ENCODE data around the gene DIPK2B.

The DIPK2B gene, protein sequence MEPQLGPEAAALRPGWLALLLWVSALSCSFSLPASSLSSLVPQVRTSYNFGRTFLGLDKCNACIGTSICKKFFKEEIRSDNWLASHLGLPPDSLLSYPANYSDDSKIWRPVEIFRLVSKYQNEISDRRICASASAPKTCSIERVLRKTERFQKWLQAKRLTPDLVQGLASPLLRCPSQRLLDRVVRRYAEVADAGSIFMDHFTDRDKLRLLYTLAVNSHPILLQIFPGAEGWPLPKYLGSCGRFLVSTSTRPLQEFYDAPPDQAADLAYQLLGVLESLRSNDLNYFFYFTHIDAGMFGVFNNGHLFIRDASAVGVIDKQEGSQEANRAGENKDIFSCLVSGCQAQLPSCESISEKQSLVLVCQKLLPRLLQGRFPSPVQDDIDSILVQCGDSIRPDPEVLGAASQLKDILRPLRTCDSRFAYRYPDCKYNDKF

DNA sequence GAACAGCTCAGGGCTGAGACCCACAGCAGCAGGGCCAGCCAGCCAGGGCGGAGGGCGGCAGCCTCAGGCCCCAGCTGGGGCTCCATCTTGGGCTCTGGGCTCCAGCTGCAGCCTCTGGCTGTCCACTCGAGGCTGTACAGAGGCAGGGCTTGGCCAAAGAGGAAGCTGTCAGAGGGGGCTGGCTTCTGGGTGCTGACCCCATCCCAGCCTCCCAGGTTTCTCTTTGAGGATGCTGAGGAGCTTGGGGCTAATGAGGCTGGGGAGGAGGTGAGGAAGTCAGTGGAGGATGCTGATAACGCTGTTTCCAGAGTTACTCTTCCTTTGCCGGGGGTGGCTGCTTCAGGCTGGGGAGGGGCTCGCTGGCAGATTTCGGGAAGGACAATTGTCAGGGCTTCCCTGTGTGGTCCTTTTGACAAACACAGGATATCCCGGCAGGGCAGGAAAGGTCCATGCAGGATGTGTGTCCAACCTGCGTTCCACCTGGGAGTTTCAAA lies at the start of gene DIPK2B:
TSS of gene DIPK2B (minus strand) at position 136 of the 494 bp plus-strand sequence. CDS start at position 86, 50 bp downstream.
- no peak for DNase-seq

DNA sequence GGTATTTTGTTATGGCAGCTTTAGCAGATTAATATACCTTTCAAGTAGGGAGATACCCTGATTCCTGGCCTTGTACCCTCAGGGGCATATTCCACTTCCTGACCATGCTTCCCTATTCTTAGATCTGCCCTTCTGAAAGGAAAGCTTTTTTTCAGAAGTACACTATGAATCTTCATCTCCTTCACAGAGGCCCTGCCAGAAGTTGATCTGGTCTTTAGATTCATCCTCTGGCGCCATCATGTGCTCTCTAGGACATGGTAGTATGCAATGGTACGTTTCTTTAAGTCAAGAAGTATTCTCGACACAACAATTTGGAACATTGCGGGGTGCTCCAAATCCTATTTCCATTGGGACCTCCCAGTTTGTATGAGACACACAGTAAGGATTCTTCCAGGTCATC lies 39.6 kb upstream of the DIPK2B start:
- DNase-seq = no peak

DNA sequence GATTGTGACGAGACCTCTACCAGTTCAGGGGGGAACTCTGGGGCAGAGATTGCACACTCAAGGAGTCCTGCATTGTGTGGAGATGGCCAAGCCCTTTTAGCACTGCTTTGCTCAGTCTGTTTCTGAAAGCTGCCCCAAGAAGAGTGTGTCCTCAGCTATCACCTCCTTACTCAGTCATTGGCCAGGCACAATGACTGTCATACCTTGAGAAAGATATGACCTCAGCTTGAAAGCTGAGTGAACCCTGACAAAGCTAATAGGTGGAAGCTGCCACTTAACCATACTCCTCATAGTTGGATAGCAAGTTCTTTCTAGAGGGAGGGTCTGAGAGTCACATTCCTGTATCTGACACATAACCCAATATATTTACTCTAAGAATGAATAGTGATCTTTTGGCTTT lies 37.8 kb upstream of the DIPK2B start:
- DNase-seq = no peak

DNA sequence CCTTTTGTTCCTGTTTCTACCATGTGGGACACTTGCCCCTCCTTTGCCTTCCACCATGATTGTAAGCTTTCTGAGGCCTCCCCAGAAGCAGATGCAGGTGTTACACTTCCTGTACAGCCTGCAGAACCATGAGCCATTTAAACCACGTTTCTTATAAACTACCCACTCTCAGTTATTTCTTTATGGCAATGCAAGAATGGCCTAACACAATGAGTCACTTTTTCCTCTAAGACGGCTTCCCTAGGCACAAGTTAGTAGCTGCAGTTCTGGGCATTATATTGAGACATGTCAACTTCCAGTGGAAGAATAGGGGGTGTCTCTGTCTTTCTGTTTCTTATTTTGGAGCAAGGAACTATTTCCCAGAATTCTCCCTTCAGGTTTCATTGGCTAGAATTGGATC lies 32.9 kb upstream of the DIPK2B start:
- no peak for DNase-seq

DNA sequence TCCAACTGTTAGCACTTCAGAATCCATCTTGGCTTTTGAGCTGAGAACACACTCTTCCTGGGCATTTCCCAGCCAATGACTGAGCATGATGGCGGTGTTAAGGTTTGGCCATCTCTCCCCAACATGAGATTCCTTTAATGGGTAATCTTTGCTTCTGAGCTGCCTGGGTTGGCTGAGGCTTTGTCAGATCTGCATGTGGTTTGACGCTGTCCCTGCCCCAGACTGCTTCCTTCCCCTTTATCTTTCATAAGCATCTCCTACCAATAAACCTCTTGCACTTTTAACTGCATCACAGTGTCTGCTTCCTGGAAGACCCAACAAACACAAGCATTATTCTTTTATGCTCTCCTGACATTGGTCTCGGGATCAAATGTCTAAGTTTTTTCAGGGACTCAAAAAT lies 31.5 kb upstream of the DIPK2B start:
- no peak for DNase-seq

DNA sequence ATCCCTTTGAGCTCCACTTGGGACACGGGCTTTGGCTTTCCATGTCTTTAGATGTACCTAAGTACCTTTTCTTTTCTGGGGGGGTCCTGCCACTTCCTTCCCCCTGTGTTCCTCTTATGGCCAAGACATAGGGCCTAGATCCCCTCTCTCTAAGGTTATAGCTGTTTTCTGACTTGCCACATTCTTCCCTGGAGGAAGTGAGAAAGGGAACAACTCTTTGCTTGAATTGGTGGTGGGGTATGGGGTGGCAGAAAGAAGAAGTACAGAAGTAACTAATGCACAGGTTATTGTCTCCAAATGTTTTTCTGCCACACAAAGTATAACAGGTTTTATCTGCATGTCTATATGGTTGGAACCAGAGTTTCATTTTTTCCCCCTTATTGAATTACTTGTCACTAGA lies 29.7 kb upstream of the DIPK2B start:
- DNase-seq = no peak

DNA sequence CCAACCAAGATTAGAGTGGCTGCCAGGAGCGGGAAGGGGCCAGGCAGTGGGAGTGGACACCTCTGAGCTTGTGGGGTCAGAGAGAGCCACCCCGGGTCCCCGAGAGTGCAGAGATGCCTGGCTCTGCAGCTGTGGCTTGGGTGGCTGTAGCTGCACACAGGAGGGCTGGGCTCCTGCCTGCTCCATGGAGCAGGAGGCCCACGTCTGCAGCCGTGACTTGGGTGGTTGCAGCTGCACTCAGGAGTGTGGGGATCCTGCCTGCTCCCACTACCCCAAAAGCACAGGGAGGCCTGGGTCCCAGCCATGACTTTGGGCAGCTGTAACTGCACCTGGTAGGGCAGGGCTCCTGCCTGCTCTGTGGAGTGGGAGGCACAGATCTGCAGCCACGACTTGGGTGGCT lies 28.7 kb upstream of the DIPK2B start:
- DNase-seq = no peak

DNA sequence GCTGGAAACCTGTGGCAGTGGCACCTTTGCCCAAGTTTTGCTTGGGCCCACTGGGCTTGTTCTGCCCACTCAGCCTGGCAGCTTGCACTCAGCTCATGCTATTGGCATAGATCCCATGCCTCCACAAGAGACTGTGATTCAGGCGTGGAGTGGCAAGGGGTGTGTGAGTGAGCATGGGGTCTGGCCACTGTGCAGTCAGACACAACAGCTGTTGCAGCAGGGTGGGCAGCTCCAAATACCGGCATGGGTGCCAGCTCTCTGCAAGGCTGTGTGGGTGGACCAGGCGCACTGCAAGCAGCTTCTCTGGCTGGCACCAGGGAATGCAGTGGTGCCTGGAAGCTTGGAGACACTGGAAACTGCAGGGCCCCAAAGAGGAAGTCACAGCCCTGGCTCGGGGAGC lies 27.4 kb upstream of the DIPK2B start:
- no peak for DNase-seq

DNA sequence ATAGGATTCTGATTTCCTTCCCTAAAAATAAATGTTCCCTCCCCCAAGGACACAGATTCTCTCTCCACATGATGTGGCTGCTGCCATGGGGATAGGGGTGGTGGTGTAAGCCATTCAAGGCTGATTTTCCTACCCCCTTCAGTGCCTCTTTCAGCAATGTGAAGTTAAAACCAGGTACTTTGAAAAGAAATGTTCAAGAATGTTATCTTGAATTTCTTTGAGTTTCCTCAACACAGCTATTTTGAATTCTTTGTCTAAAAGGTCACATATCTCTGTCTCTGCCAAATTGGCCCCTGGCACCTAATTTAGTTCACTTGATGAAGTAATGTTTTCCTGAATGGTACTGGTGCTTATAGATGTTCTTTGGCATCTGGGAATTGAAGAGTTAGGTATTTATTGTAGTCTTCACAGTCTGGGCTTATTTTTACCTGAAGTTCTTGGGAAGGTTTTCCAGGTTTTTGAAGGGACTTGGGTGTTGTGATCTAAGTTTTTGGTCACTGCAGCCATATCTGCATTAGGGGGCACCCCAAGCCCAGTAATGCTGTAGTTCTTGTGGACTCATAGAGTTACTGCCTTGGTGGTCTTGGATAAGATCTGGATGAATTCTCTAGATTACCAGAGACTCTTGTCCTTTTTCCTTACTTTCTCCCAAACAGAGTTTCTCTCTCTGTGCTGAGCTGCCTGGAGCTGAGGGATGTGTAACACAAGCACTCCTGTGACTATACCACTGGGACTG lies 7.6 kb upstream of the DIPK2B start:
- DNase-seq = no peak

DNA sequence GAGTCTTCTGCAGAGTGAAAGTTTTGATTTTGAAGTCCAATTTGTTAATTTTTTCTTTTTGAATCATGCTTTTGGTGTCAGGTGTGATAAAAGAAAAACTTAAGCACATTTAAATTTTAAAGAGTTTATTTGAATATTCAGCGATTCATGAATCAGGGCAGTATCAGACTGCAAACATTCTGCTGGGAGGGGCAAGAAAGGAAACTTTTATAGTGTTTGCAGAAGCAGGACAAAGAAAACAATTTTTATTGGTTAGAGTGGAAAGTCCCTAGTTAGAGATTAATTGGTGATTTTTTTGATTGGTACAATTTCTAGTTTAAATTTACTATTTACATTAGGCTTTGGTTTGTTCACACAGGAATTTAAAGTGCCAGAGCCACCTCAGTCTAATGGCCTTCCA lies 1.5 kb upstream of the DIPK2B start:
- DNase-seq = no peak

DNA sequence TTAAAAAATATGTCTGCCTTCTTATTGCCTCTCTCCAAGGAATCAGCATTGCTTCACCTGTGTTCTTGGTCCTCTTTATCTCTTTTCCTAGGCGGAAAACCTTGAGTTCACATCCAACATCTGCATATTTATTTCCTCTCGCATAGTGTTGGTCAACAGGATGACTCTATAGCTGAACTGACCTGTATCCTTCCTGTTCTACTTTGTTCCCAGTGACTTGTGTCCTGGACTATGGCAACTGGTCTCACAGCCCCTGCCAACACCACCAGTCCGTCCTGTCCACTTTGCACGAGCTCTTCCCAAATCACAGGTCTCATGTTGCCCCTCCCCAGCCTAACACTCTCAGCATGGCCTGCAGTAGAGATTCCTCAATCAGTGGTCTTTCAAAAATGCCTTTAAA lies 2.0 kb downstream of the DIPK2B start:
- DNase-seq = no peak

DNA sequence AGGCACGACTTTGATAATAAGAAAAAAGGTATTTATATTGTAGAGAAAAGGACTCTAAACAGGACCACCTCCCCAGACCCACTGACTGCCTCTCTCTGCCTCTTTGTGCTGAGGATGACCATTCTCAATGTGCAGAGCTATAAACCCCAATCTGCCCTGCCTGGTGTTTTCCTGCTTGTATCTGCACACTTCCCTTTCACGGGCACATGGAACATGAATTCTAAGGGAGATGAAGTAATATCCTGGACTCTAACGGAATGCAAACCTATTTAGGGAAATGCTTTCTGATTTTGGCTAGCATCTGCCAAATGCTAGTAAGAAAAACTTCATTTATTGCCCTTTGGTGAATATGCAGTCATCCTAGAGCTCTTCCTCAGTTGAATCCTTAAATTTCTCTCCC lies 2.4 kb downstream of the DIPK2B start:
- DNase-seq = no peak

DNA sequence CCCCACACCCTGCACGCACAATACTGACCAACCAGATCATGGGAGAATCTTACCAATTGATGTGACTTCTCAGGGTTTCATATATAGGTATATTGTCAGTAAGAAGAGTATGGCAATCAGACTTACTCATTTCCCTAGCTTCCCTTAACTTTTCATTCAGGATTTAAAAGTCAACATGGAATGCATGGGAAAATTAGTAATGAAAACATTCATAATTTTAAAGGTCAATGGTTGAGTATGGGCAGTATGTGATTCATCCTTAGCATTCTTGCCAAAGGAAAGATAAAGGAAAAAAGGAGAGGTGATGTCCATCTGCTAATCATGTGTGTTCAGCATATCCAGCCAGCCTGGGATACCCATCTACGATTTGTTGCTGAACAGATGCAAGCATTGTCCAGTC lies 4.0 kb downstream of the DIPK2B start:
- DNase-seq = no peak

DNA sequence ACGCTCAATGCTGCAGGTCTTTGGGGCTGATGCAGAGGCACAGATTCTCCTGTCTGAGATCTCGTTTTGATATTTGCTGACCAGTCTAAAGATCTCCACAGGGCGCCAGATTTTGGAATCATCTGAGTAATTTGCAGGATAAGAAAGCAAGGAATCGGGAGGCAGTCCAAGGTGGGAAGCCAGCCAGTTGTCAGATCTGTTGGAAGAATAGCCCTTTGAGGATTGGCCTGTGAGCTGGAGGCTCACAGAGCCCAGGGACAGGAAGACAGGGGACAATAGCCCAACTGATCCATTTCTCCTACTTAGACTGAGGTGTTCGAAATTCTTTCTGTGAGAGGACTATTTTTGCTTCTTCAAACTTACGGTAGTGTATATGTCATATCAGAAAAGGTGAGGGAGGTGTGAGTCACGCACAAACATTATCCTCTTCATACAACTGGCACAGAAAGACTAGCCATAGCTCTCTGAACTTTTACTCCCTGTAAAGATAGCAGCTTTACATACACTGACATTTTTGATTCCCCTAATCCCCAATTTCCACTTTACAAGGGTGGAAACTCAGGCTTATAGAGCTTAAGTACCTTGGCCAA lies 8.8 kb downstream of the DIPK2B start:
- DNase-seq = no peak

DNA sequence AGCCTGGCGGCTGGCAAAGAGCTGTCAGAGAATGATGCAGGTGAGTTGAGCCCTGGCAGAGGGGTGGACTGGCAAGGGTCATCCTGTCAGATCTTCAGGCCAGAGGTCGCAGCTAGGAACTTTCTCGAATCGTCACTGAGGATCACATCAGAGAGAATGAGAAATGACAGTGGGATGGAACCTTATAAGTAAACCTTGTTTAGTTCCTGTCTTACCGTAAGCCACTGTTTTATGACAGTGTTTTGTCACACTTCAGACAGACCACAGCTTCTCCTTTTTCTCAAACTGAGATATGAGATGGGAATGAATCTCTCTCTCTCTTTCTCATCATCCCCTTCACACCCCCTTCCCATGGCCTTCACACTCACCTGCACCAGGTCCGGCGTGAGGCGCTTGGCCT lies 9.3 kb downstream of the DIPK2B start:
- no peak for DNase-seq

DNA sequence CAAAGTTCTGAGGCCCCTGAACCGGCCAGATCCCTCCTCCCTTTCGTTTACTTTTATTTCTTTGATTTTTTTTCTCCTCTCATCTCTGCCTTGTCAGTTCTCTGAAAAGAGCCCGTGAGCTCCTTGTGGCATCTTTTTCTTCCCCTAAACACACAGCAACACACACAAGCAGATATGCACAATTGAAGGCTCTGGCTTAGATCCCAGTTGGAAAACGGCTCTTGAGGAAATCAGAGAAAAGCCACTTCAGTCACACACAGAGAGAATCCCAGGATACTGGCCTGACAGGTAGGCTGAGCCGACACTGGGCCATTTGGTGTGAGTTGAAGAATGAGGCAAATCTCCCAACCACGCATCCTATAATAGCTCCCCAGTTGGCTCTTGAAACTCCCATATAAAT lies 12.9 kb downstream of the DIPK2B start:
- DNase-seq = peak; percentile 30

DNA sequence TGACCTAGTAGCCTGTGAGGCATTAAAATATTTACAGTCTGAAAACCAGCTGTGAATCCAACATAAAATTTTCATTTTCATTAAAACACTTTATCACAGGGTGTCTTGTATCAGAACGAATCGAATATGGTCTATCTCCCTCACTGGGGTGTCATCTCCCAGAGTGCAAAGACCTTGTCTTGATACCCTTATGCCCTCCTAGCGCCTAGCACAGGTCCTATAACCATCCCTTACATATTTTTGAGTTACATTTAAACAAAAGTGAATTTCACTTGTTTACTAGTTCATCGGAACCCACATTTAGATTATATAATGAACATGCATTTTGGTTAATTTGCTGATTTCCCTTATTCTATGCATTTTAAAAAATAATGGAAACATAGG lies 14.0 kb downstream of the DIPK2B start:
- no peak for DNase-seq

DNA sequence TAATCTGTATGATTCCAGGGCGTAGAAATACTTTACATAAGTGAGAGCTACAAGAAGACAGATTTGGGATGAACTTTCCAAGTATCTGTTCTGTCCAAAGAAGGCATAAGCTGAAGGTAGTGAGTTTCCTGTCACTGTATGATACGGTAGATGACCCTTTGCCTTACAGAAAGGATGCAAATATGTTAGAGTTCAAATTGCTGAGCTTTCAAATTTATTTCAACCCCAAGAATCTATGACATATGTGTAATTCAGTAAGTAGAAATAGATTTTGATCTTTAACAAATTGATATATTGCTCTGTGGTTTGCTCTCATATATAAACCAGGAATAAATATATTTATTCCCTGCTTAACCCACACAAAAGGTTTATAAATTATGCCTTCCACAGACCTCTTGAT lies 16.5 kb downstream of the DIPK2B start:
- DNase-seq = no peak

DNA sequence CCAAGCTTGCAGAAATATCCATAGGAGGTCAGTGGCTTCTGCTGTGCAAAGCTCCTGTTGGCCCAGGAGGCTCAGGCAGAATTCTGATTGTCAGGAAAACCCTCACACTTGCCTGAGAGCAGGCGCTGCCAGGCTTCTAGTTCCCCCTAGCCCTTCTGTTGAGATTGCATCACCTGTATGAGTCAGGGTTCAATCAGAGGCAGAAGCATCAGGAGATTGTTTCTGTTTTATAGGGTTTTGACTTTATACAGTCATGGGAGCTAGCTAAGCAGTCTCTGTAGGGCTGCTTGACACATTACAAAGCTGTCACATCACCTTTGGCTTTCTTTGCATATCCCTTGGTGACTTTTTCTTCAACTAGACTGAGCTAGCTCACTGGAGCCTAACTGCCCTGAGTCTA lies 27.8 kb downstream of the DIPK2B start:
- no peak for DNase-seq

DNA sequence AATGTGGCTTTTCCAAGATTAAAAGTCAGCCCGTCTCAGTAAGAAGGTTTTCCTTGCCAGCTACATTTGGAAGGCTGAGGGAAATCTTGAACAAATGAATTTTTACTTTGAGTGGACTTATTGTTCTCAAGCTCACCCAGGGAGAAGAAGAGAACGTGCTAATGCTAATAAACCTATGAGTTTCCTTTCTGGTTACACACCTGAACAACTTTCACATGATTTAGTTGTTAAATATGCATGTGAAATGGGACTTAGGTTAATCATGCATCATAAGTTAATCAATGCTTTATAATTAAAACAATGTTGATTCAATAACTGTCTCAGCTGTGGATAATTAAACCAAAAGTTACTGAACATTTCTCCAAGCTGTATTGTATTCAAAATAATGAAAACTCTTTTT lies 33.9 kb downstream of the DIPK2B start:
- DNase-seq = no peak

DNA sequence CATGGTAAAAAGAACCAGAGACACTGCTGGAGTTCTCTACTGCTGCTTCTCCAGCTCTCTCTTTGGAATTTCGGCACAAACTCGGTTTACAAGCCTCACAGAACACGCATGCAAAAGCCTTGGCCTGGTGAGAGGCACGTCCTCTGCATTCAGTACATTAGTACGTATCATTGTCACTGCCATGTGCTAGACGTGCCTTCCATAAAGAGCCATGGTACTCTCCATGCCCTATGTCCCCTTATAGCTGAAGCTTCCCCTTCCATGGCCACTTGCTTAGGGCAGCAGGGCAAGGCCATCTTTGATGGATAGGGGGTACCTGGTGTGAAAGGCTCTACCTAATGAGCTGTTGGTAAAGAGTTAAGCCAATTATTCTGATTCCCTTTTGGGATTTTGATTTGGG lies 35.0 kb downstream of the DIPK2B start:
- no peak for DNase-seq

DNA sequence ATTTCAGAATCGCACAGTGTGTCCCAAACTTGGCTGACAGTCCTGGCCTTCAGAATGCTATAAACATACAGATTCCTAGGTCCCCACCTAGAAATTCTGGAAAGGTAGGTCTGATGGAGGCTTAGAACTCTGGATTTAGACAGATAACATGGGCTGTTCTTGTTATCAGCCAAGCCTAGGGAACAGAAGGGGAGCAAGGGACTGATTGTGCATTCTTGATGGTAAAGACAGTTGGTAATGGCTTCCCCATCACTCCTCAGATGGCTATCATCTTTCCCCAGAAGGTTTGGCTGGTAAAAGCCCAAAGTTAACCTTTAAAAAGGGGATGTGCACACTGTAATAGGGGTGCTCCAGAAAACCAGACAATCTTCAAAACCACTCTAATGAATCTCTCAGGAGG lies 35.7 kb downstream of the DIPK2B start:
- DNase-seq = no peak

DNA sequence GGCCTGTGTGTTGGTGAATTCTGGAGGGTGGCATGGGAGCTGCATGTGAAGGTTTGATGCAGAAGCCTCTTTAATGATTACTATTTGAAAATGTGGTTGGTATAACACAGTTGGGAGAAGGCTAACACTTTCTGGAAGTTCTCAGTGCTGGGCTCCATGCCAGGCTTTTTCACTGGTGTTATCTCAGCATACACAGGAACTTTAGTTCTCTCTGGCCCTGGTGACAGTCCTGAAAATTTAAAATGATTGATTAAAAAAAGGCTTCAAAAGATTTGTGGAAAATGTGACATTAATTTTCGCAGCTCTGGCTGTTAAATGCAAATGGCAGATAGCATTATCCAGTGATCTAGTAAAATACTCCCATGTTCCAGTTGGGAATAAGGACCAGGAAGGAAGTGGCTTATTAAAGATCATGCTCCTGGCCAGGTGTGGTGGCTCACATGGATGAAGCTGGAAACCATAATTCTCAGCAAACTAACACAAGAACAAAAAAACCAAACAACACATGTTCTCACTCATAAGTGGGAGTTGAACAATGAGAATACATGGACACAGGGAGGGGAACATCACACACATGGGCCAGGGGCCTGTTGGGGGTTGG lies 36.6 kb downstream of the DIPK2B start:
- DNase-seq = no peak

DNA sequence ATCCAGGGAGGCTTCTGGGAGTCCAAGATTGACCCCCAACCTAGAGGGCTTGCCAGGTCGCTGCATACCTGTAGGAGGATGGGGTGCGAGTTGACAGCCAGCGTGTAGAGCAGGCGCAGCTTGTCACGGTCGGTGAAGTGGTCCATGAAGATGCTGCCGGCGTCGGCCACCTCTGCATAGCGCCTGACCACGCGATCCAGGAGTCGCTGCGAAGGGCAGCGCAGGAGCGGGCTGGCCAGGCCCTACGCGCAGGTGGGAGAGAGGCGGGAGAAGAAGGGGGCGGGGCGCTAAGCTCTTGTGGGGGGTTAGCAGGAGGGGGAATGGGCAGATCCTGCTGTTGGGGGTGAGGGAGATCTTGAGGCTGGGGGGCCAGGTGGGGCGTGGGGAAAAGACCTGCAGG lies 43.0 kb downstream of the DIPK2B start:
- no peak for DNase-seq

Measured in DMS79 treated with DMSO at 0.1 percent for 48 hours (cell line).